Suppressor macrophage treated with lipopolysaccharide for 4 hours (primary cell): ENCODE data around the gene OR51F1.
"Not testable (repeated sequence)": the region's sequence is repeated elsewhere in the genome, so short reads cannot be mapped to it uniquely, and the experiment has no call there.

Source experiments
- DNase-seq: peaks from one replicate; pipeline ENCODE4 v3.0.0-alpha.2; 2020

OR51F1 gene, protein sequence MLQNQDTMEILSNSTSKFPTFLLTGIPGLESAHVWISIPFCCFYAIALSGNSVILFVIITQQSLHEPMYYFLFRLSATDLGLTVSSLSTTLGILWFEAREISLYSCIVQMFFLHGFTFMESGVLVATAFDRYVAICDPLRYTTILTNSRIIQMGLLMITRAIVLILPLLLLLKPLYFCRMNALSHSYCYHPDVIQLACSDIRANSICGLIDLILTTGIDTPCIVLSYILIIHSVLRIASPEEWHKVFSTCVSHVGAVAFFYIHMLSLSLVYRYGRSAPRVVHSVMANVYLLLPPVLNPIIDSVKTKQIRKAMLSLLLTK

DNA sequence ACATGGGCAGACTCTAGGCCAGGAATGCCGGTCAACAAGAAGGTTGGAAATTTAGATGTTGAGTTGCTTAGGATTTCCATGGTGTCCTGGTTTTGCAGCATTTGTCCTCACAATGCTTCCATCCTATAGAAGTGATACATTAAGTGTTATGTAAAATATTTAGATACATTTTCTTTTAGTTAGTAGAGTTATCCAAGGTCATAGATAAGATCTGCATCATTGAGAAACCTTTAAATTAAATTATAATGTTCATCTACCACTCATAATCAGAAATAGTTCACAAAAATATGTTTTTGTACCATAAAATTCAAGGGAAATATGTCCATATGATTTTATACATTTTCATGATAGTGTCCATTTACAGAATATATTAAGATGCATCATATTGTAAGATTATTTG lies at the start of gene OR51F1:
TSS of gene OR51F1 (minus strand) at position 101 of the 400 bp plus-strand sequence. CDS start at position 101, 0 bp downstream.
- DNase-seq = no peak

DNA sequence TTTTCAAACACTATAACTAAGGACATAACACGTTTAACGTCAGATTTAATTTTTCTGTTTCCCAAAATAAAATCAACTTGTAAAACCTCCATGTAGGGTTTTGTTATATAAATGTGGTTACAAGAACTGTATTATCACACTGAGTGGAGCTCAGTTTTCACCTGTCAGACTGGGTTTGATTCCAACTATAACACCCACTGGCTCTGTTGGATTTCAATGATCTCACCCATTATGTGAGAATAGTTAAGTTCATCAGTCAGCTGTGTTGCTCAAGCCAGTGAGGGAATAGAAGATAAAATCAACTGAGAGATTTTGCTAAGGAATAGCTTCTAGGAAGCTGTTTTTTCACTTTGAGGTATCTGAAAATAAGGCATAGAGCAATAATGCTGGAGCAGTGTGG lies 39.5 kb upstream of the OR51F1 start:
- no peak for DNase-seq

DNA sequence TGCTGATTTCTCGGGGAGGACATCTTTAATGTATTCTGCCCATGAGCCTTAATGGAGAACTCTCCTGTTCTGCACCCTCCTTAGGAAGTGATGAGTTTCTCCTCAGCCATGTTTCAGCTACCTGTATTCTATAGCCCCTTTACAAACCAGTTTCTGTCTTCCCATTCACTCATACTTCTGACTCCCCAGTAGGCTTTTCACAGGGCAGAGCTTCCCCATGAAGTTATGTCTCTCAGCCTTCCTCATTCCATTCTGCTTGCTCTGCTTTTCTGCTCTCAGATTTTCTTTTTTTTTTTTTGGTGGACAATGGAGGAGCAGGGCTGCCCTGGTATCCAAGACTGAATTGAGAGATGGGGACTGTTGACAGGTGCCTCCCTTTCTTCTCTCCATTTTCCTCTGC lies 38.7 kb upstream of the OR51F1 start:
- DNase-seq = no peak

DNA sequence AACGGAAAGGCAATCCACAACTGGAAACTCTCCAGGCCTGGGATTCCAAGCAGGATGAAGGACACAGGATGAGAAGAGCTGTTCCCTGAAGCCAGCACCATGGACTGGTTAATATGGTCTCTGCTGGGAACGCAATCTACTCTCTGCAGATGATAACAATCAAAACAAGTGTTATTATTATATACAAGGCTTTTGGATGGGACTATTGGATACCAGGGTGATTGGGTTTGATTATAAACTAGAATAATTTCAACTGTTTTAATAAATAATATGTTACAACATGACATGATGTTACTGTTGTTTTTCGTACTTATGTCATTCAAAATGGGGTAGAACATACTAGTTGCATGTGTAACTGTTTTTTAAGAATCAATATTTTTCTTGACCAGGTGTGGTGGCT lies 34.5 kb upstream of the OR51F1 start, which contains the start of gene OR52R1:
TSS of gene OR52R1 (minus strand) at position 101 of the 400 bp plus-strand sequence. CDS start at position 101, 0 bp downstream.
- no peak for DNase-seq

DNA sequence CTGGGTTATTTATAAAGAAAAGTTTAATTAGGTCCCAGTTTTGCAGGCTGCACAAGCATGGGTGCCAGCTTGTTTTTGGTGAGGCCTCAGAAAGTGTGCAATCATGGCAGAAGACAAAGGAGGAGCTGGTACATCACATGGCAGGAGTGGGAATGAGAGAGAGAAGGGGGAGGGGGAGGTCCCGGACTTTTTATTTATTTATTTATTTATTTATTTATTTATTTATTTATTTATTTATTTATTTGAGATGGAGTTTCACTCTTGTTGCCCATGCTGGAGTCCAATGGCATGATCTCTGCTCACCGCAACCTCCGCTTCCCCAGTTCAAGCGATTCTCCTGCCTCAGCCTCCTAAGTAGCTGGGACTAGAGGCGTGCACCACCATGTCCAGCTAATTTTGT lies 31.6 kb upstream of the OR51F1 start:
- not testable (repeated sequence) for DNase-seq

DNA sequence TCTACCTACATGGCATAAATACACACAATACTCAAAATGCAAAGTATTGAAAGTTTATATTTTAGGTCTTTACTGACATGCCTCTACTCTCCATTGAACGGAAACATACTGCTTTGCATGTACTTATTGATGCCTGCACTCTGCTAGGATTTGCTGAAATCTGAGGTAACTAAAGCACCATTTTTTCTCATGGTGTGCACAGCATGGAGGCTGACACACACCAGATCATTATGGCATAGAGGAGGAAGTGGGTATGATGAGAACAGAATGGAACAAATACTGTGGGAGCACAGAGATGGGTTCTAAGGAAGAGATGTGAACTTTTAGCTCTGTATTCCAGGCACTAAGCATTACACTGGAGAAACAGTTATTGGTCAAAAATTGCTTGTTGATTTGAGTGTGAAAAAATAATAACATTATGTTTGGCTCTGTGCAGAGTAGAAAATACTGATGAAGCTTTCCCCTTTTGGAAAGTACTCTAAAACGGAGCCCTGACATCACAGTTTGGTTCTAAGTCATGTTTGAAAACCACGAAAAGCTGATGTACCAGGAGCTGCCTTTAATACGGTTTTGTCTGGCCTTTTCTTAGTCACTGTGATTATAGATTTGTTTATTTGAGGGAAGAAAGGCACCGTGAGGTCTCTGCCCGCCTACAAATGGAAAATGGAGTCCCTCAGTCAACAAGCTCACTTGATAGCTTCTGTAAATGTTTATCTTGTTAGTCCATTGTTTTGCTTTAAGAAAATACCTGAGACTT lies 28.9 kb upstream of the OR51F1 start:
- no peak for DNase-seq

DNA sequence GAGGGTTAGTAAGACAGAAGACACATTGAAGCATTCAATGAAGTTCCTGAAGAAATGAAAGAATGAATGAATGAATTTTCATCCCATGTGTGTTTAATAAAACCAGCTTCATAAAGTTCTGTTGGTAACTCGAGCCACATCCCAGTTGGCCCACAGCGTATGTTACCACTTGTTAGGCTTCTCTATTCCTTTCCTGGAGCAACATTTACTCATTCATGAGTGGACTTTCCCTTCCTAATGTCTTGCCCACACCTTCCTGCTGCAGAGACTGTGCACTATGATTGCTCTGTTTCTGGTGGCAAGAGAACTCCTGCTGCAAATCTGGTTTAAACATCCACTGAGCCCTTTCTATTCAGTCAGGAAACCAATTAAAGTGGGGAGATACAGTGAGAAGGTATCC lies 27.5 kb upstream of the OR51F1 start:
- no peak for DNase-seq

DNA sequence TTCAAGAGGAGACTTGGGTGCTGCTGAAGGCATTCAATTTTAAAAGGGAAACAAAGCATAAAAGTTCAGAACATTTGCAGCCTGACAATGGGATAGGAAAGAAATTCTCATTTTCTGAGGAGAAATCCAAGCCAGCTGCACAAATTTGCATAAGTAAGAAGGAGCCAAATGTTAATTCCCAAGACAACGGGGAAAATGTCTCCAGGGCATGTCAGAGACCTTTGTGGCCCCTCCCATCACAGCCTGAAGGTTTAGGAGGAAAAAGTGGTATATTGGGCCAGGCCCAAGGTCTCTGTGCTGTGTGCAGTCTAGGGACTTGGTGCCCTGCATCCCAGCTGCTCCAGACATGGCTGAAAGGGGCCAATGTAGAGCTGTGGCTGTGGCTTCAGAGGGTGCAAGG lies 12.7 kb upstream of the OR51F1 start:
- DNase-seq = no peak

DNA sequence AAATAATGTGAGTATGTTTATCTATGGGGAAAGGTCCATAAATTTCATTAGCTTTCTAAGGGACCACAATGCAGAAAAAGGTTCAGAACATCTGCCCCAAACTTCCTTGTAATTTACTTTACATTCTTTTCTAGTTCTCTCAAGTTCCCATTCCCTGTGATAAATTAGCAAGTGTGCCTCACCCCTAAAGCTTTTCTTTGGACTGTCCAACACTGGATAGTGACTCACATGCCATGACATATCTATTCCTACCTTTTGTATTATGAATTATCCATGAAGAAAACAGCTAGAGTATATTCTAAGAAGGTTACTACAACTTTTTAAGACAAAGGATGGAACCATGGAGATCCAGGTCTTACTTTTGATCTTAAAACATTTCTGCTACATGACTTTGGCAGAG lies 1.6 kb downstream of the OR51F1 start:
- DNase-seq = no peak

DNA sequence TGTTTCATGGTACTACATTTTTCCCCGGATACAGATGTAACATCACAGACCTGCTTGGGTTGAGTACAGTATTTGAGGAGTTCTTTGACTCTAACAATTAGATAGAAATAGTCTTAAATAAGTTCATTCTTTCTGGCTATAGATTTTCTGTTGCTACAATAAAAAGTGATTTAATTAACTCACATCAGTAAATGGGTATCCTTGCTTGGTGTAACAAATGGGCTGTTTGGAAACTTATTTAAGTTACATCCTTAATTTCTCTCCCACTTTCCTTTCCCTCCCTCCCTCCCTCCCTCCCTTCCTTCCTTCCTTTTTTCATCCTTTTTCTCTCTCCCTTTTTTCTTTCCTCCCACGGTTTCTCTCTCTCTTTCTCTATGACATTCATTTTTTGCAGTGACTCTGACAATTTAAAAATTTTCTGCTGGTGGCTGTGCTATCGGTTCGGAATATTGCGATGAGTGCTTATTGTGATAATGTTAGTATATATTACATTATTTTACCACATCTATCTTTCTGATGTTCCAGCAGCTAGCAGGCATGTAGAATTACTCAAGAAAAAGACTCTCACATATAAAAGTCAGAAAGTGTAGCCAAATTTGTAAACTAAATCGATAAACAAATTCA lies 3.2 kb downstream of the OR51F1 start:
- DNase-seq = no peak

DNA sequence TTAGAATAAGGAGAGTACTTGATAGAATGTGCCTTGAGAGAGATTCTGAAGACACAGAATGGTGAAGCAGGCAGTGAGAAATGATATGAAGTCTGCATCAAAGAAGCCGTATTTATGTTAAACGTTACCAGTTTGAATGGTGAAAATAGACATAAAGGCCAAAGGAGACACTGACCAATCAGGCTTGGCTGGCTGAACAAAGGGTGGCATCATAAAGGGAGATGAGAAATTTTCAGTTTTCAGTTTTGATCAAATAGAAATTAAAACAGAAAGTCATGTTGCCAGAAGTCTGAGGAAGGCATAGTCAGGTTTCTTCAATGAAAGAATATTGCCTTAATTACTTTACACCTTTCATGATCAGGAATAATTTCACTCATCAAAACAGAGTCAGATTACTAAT lies 6.6 kb downstream of the OR51F1 start:
- DNase-seq = no peak

DNA sequence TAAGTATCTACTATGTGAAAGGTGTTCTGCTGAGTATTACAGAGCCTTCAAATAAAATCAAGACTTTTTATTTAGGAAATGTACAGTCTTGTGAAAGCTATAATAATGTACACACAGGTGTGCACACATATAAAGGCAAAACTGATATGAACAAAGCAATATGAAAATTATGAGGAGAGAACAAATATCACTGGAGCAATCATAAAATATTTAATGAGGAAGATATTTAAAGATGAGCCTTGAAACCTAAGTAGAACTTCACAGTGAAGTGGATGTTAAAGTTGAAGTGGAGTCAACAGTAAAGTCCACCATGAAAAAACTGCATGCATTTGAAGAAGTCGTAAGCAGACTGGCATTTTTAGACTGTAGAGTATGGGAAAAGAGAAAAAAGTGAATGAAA lies 18.5 kb downstream of the OR51F1 start:
- DNase-seq = no peak

DNA sequence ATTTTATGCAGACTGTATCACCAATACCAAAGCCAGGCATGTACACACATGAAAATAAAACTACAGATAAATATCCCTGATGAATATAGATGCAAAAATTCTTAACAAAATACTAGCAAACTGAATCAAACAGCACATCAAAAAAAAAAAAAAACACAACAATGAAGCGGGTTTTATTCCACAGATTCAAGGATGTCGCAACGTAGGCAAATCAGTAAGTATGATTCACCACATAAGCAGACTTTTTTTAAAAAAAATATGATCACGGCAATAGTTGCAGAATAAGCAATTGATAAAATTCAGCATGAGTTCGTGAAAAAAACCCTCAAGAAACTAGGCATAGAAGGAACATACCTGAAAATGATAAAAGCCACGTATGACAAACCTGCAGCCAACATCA lies 21.3 kb downstream of the OR51F1 start:
- no peak for DNase-seq

DNA sequence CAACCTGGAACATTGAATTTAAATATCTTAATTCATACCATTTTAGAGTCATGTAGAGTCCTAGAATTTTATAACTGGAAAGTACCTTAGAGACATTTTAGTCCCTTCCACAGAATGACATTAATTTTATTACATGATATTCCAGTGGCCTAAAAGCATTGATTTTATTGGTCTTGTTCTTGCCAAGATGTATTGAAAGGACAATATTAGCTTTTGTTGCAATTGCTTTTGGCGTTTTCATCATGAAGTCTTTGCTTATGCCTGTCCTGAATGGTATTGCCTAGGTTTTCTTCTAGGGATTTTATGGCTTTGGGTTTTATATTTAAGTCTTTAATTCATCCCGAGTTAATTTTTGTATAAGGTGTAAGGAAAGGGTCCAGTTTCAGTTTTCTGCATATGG lies 29.0 kb downstream of the OR51F1 start:
- no peak for DNase-seq

DNA sequence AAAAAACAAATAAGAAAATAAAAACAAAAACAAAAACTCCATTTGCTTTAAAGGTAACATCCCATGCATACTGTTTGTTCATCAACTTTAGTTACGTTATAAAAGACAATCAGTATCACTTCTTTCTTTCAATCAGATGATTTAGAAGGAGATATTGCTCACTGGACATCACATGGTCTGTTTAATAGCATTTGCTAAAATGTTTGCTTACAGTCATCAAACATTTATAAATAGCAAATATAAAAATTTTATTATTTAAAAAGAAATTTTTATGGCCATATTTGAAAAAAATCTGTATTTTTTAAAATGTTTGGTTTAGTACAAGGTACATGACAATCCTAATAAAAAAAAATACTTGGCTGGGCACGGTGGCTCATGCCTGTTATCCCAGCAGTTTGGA lies 42.6 kb downstream of the OR51F1 start:
- DNase-seq = no peak

DNA sequence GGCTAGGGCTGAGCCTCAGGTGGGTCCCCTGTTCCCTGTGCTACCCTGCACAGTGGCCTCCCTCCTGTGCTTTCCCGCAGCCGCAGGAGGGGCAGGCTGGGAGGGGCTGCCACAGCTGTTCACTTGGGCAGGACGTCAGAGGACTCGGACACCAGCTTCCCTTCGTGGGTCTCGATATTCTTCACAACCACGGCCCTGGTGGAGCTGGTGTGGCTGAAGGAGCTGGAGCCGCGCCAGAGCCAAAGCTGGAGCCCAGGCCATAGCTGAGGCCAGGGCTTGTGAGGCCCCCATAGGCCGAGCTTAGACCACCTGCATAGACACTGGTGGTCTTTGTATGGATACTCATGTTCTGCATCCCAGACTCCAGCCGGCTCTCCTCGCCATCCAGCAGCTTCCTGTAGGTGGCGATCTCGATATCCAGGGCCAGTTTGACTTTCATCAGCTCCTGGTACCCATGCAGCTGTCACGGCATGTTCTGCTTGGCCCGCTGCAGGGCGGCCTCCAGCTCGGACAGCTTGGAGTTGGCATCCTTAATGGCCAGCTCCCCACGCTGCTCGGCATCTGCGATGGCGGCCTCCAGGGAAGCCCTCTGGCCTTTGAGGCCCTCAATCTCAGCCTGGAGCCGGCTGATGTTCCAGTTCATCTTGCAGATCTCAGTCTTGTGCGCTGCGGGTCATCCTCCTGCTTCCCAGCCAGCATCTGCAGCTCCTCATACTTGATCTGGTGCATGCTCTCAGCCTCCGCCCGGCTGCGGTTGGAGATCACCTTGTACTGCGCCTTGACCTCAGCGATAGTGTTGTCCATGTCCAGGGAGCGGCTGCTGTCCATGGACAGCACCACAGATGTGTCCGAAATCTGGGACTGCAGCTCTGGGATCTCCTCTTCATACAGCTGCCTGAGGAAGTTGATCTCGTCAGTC lies 46.9 kb downstream of the OR51F1 start:
- DNase-seq = not testable (repeated sequence)
